ENCODE results near the gene SLCO2B1. TPM values are rescaled to one million over a fixed set of nuclear protein-coding genes. Genes with fewer than 3 reads are reported as not detected.

The SLCO2B1 gene
- polyA plus RNA-seq, 3 donors = 6.6 to 8.3 (median 6.7) TPM

DNA sequence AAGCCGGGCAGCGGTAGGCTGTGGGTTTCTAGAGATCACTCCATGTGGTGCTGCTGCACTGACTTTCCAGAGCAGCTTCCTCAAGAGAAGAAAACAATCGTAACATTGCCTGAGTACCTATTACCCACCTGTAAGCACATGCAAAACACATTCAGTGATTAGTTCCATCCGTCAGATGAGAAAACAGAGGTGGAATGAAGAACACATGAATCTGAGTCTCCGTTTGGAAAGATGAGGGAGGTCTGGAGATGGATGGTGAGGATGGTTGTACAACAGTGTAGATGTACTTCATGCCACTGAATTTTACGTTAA is 7.5 kb upstream of the SLCO2B1 start:
- no peak for DNase-seq (ENCODE audit: low read depth in 3 of 3, low spot score in 2 of 3)

DNA sequence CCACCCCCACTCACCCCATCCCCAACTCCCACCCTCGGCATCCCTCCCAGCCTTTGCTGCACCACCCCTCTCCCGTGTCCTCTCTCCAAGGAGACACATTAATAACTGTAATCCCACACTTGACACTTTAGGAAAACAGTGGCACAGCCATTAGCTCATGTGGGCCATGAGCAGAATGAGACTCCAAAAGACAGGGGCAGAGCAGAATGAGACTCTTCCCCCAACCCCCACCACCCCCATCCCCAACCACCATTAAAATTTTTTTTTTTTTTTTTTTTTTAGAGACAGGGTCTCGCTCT is 6.2 kb upstream of the SLCO2B1 start:
- DNase-seq (ENCODE audit: low read depth in 3 of 3, low spot score in 2 of 3) = no peak

DNA sequence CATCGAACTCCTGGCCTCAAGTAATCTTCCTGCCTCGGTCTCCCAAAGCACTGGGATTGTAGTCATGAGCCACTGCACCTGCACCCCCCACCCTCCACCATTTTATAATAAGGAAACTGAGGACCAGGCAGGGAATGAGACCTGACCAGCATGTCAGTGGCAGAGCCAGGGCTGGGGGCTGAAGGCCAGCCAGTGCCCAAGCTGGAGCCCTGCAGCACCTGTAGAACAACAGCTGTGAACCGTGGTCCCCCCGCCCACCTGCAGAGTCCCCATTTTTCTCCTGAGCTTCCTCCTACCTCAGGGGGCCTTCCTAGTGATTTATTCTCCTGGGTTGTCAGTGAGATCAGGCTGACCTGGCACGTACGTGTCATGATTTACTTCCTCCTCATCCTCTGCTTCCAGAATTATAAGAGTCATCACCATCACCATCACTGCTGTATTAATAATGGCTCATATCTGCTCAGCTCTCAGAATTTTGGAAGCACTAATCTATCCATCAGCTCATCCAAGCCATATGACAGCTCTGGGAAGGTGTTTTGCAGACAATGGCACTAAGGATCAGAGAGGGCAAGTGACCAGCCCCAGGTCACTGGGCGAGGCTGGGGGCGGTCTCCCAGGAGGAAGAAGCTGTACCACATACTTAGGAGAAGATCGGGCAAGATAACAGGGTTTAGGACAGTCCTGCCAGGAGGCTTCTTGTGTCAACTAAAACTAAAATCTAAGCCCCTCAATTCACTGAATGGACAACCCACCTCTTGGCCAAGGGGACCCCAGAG is 5.5 kb upstream of the SLCO2B1 start:
- no peak for DNase-seq (ENCODE audit: low read depth in 3 of 3, low spot score in 2 of 3)

DNA sequence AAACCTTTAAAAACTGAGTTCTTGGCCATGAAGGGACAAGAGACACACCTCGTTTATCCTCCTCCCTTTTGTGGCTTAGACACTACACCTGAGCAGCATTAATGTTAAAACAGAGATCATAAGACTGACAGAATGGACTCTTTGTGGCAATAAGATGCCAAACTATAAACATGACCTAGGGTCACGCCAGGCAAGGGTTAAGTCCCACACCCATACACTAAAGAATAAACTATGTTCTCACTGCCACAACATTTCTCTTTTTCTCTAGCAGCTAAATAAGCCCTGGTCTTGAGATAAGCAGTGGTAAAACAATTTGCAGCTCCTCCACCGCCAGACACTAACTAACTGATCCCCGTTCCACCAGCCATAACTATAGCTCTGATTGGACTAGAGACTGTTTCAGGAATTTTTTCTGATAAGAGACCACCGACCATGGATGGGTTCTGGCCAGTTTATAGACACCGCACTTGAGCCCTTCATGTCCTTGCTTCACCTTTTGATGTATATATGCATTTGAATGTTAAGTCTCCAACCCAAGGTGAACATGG is 4.9 kb upstream of the SLCO2B1 start:
- DNase-seq (ENCODE audit: low read depth in 3 of 3, low spot score in 2 of 3) = no peak

DNA sequence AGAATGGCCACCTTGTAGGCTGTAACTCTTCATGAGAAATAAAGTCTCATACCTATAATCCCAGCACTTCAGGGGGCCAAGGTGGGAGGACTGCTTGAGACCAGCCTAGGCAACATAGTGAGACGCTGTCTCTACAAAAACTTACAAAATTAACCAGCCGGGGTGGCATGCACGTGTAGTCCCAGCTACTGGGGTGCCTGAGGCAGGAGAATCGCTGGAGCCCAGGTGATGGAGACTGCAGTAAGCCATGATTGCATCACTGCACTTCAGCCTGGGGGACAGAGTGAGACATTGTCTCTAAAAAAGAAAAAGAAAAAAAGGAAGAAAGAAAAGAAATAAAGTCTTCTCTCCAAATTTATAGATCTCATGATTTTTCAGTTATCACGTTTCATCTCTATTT is 4.2 kb upstream of the SLCO2B1 start:
- no peak for DNase-seq (ENCODE audit: low read depth in 3 of 3, low spot score in 2 of 3)

DNA sequence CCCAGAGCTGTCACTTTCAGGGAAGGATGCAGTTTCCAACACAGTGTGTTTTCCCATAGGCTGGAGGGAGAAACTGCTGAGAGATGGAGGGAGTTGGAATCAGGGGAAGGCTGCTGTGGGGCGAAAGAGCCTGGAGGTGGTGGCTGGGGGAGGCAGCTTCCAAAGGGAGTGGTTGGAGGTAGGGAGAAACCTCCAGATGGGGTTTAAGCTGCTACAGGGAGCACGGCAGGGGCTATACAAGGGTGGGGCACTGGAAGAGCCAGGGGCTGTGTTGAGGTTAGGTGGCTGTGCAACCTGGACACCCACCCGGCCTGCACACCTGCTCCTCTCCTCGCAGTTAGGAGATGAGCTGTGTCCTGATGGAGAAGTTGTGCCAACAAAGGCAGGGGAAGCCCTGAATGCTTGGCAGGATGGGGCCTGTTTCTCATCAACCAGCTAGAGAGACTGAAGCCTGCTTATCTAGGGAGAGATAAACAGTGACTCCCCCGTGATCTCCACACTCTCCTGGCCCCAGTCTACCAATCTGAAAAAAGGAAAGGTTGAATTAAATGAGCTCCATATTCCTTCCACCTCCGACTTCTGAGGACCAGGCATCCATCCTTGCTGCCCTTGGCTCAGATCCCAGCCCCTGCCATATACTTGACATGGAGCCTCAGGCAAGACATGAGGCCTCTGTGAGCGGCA is 3.6 kb upstream of the SLCO2B1 start:
- DNase-seq (ENCODE audit: low read depth in 3 of 3, low spot score in 2 of 3) = no peak

DNA sequence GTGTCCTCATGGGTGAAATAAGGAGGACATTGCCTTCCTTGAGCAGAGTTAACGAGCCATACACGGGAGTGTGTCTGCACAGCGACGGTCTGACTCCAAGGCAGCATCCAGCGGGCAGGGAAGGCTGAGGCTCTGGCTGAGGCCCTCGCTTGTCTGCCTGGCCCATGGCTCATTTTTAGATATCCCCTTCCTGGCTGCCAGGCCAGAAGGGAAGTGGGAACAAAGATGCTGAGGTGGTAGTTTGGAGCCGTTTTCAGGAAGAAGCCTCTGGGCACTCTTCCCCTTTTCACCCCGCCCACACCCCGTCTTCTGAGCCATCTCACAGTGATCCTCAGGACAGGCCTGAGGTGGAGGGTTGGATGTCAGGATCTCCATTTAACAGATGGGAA is 3.0 kb upstream of the SLCO2B1 start:
- DNase-seq (ENCODE audit: low read depth in 3 of 3, low spot score in 2 of 3) = no peak

DNA sequence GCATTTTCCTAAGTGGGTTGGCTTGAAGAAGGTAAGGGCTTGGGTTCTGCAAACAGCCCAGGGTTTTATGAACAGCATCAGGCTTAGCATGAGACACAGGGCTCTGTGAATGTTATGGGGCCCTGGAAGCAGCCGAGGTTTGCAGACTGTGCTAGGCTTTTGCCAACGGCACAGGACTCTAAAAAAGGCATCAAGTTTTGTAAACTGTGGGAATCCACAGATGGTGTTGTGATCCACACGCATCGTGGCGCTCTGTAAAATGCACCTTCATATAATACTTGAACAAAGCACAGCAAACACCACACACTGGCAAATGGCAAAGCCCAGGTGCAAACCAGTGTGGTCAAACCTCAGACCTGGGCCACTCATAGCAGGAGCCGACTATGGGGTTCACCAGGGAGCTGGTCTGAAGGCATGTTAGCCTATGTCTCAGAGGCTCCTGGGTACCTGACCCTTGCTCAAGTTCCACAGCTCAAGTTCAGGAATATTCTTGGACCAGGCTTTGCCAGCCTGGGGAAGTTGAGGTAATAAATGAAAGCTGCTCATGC is 2.4 kb upstream of the SLCO2B1 start:
- no peak for DNase-seq (ENCODE audit: low read depth in 3 of 3, low spot score in 2 of 3)

DNA sequence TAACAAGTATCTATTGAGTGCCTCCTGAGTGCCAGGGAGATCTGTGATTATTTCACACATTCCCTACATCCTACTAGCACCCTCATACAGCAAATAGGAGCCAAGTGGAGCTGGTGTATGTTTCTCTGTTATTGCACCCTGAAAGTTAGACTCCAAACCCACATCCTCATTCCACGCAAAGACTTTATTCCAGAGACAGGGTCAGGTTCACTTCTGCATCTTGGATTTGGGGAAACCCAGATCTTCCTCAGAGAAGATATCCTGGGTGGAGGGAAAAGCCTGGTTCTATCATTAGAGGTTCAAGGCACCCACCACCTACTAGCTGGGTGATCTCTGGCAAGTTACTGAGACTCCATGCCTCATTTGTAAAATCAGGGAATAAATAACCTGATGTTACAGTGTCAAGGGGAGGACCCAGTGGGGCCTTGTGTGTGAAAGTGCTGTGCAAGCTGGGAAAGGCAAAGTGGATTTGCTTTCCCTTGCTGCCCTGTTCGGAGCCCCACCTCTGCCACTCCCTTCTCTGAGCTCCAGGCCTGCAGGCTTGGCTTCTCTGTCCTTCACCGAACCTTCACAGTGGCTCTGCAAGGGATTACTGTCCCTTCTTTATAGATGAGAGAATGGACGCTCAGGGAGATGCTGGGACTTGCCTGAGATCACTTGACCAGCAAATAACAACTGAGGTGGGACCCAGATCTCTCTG is 991 bp upstream of the SLCO2B1 start:
- DNase-seq (ENCODE audit: low read depth in 3 of 3, low spot score in 2 of 3) = no peak

DNA sequence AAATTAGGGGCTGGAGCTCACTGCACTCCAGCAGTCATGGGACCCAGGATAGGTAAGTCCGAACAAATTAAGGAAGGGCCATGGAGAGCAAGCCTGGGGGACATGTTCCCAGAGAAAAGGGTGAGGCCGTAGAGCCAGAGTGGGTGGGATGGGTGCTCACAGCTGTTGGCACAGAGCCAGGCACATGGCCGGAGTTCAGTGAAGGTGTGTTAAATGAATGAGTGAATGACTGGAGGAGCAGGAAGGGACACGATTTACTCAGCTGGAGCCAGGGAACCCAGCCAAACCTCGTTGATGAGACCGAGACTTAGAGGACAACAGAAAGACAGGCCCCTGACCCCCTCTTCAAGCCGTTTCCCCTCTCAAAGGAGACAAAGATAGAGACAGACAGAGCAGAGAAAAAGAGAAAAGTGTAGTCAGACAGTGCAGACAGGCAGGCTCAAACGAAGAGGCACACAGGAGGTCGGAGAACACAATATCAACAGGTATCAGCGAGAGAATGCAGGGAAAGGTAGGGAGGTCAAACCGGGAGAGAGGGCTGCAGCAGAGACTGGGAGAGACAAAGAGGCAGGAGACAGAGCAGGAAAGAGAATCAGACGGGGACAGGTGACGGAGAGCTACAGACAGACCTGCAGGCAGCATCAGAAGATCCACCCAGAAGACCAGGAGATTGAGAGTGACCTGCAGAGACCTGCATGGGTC is 590 bp downstream of the SLCO2B1 start:
- no peak for DNase-seq (ENCODE audit: low read depth in 3 of 3, low spot score in 2 of 3)

DNA sequence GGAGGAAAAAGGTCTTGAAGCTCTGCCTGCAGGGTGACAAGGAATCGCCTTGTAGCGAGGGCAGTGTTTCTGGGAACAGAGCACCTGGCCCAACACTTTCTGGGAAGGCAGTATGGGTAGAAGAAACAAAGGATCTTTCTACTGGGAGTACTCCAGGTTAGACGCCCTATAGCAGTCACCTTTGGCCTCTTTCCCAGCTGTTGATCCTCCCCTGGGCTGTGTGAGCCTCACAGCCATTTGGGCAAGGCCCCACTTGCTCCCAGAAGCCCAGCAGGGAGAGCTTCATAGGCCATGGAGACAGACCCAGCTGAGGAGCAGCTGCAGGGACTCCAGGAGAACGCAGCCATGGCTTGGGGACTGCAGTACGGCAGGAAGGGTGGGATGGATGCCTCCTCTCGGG is 1.2 kb downstream of the SLCO2B1 start:
- DNase-seq (ENCODE audit: low read depth in 3 of 3, low spot score in 2 of 3) = no peak

DNA sequence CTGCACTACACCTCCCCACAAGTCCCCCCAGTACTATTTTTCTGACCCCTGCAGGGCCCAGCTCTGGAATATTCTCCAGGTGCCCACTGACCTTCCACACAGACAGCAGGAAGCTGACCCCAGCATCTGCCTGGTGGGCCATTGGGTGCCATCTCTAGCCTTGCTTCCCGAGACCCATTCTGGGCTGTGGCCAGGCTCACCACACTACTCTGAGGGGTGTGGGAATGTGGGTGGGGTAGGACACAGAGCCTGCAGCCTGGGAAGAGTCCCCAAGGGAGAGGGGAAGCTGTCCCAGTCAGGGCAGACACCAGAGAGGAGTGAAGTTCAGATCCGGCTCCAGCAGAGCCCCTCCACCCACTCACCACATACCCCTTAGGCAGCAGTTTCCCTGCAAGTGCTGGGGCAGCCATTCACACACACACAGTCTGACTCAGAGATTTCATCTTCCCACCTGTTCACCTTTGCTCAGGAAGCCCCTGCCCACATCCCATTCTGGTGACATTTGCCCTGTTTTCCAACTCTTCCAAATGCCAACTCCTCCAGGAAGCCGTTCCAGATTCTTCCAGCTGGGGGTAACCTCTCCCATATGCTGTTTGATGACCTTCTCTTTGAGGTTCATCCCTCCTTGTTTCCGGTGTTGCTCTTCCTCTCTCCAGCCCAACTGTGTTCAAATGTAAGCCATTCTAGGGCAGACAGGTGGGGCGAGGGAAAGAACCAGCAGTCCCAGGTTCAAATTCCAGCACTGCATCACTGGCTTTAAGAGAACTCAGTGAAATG is 1.9 kb downstream of the SLCO2B1 start:
- DNase-seq (ENCODE audit: low read depth in 3 of 3, low spot score in 2 of 3) = no peak

DNA sequence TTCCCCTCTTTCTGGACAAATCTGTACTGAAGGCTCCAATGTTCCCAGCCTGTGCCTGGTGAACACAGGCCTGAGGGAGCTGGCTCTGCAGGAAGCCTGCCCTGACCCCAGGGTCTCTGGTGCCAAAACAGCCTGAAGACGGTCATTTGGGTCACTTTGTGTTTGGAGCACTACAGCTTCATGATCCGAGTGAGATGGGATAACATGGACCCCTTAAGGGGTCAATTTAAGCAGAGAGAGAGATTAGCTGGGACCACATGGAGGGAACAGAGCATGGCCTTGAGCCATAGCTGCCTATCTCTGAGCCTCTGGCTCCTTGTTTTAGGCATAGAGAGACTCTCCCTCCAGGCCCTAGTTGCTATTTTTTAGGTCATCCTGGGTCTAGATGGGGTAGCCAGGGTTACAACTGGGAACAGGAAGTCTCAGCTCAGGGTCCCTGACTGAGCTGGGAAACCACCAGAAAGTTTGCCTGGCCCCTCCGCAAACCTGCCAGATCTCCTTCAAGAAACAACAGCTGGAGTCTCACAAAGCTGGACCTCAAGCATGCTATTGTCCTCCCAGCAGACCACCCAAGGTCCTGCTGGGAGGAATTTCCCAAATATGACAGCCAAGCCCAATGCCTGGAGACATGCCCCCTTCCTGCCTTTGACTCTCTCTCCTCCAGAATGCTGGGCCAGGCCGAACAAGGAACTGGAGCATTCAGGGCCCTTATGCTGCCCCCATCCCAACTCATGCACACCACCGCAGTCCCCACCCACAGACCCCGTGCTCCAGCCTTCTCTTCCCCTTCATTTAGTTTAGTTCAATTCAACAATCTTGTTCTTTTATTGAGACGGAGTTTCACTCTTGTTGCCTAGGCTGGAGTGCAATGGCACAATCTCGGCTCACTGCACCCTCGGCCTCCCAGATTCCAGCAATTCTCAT is 4.0 kb downstream of the SLCO2B1 start:
- DNase-seq (ENCODE audit: low read depth in 3 of 3, low spot score in 2 of 3) = peak in 1 of 3 donors; percentile 53

DNA sequence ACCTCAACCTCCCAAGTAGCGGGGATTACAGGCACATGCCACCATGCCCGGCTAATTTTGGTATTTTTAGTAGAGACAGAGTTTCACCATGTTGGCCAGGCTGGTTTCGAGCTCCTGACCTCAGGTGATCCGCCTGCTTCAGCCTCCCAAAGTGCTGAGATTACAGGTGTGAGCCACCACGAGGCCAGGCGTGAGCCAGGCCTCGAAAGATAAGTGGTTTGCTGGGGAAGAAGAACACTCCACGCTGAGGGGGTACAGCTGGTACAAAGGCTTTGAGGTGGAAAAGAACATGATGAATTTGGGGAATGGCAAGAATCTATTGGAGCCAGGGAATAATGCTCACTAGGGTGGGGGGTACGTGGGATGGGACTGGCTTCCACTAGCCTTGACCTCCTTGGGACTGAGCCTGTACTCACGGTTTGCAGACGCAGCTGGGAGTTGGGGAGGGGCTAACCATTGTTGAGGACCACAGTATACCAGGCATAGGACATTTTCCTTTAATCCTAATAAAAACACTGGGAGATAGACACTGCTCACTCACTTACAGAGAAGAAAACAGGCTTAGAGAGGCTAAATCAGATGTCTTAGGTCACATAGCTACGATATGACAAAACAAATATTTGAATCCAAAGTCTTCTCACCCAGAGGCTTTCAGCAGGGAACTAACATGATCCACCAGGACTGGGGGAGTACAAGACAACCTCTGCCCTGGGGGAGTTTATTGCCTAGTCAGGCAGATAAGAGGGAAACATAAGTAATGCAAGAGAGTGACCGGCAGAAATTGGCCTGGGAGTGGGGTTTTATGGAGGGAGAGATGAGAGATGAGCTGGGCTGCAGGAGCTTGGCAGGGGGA is 4.9 kb downstream of the SLCO2B1 start:
- no peak for DNase-seq (ENCODE audit: low read depth in 3 of 3, low spot score in 2 of 3)

DNA sequence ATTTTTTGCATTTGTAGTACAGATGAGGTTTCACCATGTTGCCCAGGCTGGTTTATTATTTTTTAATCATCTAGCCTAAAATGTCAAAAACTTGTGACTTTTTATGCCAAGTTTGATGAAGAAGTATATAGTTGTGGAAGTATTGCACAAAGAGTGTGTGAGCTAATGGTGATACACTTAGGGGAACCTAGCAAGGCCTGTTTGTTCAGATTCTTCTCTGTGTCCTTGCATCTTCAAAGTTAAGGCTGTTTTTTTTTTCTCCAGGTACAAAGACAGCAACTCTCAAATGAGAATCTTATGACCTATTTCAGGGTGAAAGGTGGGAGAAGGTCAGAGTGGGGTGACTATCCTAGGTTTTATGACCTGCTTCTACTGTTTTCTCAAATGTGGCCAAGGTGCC is 7.3 kb downstream of the SLCO2B1 start:
- DNase-seq (ENCODE audit: low read depth in 3 of 3, low spot score in 2 of 3) = no peak

DNA sequence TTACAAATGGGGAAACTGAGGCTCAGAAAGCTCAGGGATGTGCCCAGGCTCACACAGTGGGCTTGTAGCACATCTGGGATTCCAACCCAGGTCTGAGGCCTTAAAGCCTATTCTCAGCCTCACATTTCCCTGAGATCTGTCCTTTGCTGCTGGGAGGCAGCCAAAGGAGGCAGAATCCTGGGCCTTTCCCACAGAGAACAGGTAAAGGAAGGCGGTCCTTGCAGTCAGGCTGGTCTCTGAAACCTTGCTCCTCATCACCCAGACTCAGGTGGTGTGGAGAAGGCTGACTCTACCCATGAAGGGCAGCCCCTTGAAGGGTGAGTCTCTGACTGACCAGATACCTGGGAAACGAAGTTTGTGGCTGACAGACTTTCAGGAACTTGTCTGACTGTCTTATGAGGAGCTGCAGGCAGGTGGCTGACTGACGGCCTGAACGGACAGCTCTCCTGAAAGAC is 7.8 kb downstream of the SLCO2B1 start:
- DNase-seq (ENCODE audit: low read depth in 3 of 3, low spot score in 2 of 3) = no peak

DNA sequence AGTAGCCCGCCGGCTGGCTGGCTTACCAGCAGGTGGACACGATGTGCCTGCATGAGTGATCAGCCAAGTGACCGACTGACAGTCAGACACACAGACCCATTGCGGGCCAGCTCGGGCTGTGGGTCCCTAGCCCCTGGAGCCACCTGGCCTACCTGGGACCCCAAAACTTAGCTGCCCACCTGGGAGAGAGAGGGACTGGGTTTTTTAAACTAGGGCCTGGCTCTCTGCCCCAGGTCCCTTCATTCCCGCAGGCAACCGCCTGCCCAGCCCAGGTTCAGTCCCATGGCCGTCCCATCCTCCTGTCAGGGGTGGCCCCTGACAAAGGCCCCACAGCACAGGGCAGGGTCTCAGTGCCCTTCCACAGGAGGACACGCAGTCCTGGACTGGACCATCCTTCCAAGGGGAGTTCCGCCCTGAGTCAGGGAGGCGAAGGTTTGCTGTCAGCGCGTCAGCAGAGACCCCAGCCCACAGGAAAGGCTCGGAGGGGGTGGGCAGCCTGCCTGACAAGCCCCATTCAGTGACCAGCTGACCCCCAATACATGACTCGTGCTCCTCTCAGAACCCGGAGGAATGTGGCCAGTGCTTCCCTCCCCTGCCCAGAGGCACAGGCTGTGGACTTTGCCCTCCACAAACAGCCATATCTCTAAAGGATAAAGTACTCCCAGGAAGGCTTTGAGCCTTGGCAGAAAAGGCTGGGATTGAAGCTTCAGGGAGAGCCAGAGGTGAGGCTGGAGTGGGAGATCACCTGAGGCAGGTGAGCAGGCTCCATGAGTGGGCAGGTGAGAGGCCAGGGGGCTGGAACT is 8.4 kb downstream of the SLCO2B1 start:
- DNase-seq (ENCODE audit: low read depth in 3 of 3, low spot score in 2 of 3) = no peak
